ENCODE data around the gene FZD1.

GRCh38 chr7:91270372-91270771 lies 6.1 kb downstream of the FZD1 start:
- TF ChIP-seq CTCF (IDR thresholded peaks at IDR 0.05; ENCODE audit: borderline replicate concordance, extremely low read depth, low read length, poor library complexity, severe bottlenecking) (no peak), EZH2 (IDR thresholded peaks at IDR 0.05; ENCODE audit: borderline replicate concordance, low read depth, low read length, severe bottlenecking) (no peak)
